HS-5 (cell line): ENCODE data around the gene GGN.
"Not testable (repeated sequence)": the region's sequence is repeated elsewhere in the genome, so short reads cannot be mapped to it uniquely, and the experiment has no call there.

Experiments used
- DNase-seq: peaks from one replicate; pipeline ENCODE4 v3.0.0-alpha.2; 2012; ENCODE audit warnings: low read depth

GGN gene

DNA sequence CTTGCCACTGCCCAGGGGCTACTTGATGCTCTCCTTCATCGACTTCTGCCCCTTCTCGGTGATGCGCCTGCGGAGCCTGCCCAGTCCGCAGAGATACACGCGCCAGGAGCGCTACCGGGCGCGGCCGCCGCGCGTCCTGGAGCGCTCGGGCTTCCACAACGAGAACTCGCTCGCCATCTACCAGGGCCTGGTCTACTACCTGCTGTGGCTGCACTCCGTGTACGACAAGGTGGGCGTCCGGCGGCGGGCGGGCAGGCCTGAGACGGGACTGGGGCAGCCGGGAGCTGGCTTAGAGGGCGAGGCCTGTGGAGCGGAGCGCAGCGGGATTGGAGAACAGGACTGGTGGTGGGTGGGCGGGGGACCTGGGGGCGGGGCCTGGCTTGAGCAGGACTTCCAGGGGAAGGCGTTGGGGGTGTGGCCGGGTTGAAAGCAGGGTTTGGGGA, 26.2 kb downstream of the GGN start:
- DNase-seq = no peak

DNA sequence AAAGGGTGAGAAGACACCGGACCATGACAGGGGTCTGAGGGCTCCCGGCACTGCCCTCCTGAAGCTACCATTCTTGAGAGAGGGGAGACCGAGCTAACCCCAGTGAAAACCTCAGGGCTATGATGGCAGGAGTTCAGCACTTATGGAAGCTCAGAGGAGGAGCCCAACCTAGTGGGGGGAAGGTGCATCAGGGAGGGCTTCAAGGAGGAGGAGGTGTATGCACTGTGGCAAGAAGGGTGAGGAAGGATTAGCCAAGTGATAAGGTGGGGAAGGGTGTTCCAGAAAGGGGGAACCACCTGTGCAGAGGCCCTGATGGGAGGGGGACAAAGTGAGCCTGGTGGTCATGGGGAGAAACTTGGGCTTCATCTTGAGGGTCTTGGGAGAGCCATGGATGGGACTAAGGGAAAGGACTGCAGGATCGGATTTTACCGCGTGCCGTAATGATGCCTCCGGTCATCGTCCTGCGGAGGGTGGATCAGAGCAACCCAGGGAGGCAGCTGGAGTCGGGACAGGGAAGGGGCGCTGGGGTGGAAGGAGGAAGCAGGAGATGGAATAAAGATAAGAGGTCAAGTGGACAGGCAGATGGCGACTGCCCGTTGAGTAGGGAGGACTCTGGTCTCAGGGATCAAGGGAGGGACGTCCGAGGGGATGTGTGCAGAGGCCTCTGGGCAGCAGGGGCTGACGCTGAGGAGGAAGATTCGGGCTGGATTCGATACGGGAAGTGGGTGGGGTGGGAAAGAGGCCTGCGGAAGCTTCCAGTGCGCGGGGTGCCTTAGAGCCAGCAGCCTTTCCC, 26.8 kb downstream of the GGN start:
- no peak for DNase-seq

DNA sequence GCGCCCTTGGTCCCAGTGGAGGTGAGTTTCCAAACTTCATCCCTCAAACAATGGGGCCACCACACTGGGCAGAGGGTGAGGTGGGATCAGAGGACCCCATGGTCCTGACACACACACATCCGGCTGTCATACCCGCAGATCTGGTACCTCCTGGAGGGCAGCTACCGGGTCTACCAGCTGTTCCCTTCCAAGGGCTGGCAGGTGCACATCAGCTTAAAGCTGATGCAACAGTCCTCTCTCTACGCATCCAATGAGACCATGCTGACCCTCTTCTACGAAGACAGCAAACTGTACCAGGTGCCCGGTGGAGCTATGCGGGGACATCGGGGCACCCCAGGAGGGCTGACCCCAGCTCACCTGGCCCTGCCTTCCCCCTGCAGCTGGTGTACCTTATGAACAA, 27.5 kb downstream of the GGN start:
- DNase-seq = no peak

DNA sequence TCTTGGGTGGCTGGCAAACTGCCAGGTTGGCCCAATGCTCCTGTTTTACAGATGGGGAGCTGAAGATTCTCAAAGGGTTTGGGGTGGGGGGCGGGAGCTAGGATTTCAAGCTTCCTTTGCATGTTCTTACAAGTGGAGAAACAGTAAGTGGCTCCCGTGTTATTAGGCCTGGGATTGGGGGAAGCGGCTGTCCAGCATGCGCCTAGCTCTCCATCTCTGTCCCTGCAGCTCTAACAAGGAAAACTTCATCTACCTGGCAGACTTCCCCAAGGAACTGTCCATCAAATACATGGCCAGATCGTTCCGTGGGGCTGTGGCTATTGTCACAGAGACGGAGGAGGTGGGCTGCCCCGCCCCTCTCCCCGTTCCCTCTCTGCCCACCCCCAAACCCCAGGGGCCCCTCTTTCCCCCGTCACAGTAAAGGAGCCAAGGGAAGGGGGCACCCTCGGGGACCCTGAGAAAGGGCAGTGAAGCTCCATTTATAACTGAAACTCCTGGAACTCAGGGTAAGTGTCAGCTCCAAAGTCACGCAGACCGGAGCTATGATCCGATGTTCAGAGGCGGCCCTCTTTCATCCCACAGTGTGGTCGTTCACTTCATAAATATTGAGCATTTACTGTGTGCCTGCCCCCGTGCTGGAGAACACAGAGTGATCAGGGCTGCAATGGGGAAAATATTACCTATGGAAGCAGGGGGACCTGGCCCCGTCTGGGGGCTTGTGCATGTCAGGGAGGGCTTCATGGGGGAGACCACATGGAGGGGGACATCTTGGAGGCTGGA, 28.4 kb downstream of the GGN start:
- no peak for DNase-seq

DNA sequence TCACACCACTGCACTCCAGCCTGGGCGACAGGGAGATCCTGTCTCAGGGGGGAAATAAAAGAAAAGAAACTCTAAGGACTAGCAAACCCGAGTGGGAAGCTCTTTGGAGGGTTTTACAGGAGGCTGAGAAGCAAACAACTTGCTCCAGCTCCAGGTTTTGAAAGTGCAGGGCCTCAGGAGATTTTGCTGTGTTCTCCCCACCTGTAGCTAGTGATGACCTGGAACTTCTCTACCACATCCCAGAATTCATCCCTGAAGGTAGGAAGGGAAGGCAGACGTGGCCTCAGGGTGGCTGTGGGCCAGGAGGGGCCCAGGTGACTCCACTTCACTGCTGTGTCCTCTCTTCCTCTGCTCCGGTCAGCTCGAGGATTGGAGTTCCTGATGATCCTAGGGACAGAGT, 29.8 kb downstream of the GGN start:
- no peak for DNase-seq

DNA sequence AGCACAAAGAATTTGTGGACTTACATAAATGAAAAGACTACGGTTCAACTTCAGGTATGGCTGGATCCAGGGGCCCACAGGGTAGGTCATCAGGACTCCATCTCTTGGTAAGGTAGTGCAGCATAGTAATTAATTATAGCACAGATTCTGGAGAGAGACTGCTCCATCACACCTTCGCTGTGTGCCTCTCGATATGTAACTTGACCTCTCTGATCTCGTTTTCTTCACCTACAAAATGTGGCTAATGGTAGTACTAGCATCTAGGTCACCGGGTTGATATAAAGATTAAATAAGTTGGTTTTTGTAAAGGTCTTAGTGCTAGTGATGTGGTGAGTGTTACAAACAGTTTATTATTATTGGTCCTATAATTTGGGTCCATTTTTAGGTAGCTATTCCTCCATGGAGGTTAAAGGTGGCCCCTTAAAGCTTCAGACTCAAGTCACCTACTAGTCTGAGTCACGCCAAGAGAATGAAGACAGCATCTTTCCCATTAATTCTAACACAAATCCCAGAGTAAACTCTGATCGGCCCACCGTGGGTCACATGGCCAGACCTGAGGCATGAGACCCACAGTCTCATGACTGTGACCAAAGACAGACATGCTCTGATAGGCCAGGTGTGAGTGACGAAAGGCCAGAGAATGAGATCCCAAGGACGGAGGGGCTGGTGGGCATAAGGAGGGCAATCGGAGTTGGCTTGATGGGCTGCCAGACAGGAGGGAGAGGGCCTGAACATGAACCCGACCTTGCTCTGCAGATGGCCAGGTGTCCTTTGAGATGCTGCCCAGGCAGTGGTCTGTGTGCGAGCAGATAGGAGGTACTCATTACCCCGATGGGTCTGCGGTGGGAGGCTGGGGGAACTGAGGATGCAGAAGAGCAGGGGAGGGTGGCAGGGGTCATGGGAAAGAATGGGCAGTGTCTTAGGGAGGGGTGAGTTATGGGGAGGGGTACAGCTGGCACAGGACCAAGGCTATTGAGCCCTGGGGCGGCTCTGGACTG, 31.8 kb downstream of the GGN start:
- no peak for DNase-seq

DNA sequence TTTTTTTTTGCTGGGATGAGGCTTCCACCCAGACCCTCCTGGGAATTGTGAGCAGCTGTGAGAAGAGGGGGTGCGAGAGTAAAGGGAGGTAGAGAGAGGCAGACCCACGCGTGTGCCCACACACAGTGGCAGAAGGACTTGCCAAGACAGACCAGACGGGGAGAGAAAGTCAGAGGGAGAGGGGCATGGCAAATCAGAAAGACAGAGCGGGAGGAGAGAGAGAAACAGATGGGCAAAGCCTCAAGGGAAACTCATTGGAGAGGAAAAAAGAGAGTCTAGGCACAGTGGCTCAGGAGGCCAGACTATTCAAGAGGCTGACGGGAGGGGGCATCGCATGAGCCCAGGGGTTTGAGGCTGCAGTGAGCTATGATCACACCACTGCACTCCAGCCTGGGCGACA, 35.2 kb downstream of the GGN start:
- no peak for DNase-seq

DNA sequence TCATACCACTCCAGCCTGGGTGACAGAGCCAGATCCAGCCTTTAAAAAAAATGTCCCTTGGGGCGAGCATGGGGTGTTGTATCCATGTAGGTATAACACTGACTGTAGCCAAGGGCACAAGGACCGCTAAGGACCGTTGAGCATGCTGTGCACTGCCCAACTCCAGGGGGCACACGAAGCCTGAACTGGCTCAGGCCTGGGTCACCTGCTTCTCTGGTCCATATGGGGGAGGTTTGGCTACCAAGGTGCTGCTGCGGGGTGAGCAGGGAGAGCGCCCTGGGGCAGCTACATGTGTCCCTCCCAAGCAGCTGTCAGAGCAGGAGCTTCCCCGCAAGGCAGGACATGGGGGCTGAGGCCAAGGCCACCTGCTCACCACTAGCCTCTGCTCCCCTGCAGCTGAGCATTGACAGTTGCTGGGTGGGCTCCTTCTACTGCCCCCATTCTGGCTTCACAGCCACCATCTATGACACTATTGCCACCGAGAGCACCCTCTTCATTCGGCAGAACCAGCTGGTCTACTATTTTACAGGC, 35.9 kb downstream of the GGN start:
- DNase-seq = no peak

DNA sequence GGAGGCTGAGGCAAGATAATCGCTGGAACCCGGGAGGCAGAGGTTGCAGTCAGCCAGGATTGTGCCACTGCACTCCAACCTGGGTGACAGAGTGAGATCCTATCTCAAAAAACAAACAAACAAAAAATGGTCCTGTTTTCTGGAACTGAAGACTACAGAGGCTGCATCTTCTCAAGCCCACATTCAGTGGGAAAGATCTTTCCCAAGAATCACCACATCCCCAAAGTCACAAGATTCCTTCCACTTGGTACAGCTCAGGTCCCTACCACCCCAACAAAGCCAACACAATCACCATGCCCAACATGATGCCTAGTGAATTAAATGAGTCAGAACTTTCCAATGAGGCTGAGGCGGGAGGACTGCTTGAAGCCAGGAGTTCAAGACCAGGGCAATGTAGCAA, 37.0 kb downstream of the GGN start:
- DNase-seq = no peak

DNA sequence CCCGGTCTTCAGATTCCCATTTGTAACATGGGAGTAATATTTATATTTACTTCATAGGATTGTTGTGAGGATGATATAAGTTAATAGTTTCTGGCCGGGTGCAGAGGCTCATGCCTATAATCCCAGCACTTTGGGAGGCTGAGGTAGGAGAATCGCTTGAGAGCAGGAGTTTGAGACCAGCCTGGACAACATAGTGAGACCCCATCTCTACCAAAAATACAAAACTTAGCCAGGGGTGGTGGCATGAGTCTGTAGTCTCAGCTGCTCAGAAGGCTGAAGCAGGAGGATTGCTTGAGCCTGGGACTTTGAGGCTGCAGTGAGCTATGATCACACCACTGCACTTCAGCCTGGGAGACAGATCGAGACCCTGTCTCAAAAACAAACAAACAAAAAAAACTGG, 41.0 kb downstream of the GGN start:
- DNase-seq = no peak

DNA sequence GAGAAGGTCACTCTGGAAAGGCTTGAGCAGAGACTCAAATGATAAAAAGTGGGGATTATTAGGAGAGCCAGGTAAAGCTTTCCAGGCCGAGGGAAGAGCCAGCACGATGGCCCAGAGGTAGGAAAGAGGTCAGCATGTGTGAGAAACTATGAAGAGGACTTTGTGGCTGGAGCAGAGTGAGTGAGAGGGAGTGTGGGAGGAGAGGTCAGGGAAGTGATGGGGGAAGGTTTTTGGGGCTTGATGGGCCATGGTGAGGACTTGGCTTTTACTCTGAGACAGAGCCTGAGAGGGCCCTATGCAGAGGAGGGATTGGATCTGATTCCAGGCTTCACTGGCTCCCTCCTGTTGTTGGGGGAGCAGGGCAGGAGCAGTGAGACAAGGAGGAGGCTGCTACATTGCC, 46.9 kb downstream of the GGN start:
- DNase-seq = no peak

DNA sequence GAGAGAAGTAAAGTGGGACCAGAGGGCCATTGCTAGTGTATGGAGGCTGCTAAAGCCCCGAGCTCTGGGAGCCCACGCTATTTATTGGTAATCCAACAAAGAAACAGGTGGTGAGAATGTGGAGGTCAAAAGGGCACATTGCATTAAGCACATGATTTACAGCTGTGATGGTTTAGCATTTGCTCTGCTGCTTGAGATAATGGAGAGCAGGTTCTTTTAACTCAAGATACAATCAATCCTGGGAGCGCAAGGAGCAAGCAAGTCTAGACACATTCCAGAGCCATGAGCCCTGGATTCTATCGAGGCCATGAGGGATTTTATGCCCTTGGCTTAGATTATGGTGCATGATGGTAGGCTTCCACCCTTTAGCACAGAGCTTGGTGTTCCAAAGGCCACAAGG, 48.8 kb downstream of the GGN start:
- not testable (repeated sequence) for DNase-seq

DNA sequence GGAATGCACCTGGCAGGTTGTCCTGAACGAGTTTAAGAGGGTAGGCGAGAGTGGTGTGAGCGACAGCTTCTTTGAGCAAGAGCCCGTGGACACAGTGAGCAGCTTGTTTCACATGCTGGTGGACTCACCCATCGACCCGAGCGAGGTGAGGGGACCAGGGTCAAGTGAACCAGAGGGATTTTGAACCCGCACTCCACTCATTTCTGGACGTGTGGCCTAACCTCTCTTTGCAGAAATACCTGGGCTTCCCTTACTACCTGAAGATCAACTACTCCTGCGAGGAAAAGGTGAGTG, 50.5 kb downstream of the GGN start:
- DNase-seq = no peak

DNA sequence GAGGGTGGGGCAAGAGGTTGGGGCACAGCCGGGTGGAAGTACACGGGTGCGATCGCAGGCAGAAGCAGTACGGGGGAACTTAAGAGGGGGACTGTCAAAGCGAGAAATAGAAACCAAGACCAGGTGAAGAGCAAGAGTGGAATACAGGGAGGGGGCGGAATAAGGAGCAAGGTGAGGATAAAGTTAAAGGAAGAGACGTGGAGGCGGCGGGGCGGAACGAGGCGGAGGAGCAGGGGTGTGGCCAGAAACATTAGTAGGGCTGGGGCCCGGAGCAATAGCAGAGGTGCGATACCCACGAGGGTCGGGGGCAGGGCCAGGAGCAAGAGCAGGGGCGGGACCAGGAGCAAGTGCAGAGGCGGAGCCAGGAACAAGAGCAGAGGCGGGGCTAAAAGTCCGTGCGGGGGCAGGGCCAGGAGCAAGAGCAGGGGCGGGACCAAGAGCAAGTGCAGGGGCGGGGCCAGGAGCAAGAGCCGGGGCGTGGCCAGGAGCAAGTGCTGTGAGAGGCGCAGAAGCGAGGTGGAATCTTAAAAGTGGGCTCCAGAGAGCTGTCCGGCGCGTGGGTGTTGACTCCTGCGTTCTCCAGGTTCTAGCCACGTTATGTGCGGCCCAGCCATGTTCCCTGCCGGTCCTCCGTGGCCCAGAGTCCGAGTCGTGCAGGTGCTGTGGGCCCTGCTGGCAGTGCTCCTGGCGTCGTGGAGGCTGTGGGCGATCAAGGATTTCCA, 51.0 kb downstream of the GGN start:
- peak; percentile 69 for DNase-seq

DNA sequence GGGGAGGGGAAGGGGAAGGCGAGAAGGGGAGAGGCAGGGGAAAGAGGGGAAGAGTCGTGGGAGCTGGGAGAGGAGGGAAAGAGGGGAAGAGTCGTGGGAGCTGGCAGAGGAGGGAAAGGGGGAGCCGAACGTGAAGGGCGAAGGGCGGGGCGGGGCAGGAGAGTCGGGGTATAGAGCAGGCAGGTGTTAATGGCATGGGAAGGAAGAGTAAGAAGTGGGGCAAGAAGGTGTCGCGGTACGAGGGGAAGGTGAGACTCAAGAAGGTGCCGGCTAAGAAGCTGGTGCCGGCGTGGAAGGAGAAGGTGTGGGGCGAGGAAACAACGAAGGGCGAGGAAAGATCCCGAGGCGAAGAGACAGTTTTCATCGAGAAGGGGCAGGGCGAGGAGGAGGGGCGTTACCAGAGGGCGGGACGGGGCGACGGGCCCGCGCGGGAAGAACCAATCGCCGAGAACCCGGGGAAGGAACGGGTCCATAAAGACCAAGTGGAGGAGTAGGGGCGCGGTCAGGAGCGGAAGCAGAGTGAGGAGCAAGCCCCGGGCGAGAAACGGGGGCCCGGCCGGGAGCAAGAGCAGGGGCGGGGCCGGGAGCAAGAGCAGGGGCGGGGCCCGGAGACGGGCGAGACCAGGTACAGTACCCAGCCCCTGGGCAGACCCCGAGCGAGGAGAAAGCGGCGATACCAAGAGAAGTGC, 51.7 kb downstream of the GGN start:
- DNase-seq = peak; percentile 81
